ENCODE data around the gene TRIM32.

DNA sequence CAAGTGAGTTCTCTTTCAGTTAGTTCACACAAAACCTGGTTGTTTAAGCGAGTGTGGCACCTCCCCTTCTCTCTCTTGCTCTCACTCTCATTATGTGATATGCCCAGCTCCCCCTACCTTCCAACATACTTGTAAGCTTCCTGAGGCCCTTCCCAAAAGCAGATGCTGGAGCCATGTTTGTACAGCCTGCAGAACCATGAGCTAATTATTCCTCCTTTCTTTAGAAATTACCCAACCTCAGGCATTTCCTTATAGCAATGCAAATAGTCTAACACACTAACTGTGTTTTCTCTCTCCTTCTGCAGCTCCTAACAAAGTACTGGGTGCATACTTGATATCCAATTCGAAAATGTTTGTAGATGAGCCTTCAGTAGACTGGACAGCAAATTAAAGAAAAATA is 62.7 kb downstream of the TRIM32 start:
- TF ChIP-seq, protein P1, sequence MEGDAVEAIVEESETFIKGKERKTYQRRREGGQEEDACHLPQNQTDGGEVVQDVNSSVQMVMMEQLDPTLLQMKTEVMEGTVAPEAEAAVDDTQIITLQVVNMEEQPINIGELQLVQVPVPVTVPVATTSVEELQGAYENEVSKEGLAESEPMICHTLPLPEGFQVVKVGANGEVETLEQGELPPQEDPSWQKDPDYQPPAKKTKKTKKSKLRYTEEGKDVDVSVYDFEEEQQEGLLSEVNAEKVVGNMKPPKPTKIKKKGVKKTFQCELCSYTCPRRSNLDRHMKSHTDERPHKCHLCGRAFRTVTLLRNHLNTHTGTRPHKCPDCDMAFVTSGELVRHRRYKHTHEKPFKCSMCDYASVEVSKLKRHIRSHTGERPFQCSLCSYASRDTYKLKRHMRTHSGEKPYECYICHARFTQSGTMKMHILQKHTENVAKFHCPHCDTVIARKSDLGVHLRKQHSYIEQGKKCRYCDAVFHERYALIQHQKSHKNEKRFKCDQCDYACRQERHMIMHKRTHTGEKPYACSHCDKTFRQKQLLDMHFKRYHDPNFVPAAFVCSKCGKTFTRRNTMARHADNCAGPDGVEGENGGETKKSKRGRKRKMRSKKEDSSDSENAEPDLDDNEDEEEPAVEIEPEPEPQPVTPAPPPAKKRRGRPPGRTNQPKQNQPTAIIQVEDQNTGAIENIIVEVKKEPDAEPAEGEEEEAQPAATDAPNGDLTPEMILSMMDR (conservative IDR thresholded peaks at IDR 0.05; ENCODE audit: low read length): no peak
- no peak for TF ChIP-seq EZH2phosphoT487 (IDR thresholded peaks at IDR 0.05; ENCODE audit: borderline replicate concordance)

Data from Loucy (cell line).